ENCODE results near the gene NCK2.

DNA sequence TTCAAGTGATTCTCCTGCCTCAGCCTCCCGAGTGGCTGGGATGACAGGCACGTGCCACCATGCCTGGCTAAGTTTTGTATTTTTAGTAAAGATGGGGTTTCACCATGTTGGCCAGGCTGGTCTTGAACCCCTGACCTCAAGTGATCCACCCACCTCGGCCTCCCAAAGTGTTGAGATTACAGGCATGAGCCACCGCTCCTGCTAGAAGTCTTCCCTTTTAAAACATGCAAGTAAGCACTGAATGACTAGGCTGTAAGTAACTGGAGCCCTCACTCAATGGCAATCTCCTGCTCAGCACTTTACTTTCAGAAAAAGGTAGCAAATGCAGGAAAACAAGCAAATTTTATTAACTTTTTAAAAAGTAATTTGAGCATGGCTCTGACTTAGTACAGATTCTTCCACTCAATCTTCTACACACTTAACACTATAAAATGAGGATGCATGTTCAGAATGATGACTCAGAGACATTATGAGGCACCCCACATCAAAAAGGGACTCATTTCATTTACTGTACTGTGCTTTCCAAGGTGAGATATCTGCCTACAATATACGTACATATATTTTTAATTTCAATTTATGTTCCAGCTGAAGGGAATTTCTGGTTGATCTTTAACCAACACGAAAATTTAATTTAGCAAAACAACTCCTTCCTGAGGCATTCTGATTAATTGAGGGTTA is 6.6 kb upstream of the NCK2 start:
- TF ChIP-seq, protein P1, sequence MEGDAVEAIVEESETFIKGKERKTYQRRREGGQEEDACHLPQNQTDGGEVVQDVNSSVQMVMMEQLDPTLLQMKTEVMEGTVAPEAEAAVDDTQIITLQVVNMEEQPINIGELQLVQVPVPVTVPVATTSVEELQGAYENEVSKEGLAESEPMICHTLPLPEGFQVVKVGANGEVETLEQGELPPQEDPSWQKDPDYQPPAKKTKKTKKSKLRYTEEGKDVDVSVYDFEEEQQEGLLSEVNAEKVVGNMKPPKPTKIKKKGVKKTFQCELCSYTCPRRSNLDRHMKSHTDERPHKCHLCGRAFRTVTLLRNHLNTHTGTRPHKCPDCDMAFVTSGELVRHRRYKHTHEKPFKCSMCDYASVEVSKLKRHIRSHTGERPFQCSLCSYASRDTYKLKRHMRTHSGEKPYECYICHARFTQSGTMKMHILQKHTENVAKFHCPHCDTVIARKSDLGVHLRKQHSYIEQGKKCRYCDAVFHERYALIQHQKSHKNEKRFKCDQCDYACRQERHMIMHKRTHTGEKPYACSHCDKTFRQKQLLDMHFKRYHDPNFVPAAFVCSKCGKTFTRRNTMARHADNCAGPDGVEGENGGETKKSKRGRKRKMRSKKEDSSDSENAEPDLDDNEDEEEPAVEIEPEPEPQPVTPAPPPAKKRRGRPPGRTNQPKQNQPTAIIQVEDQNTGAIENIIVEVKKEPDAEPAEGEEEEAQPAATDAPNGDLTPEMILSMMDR (IDR thresholded peaks at IDR 0.05), result no peak
- no peak for TF ChIP-seq POLR2A (IDR thresholded peaks at IDR 0.05)

Measured in esophagus squamous epithelium (tissue), 4 donors.